GM18507 (cell line): ENCODE results near the gene CHIC1.
"Not testable (repeated sequence)": the region's sequence is repeated elsewhere in the genome, so short reads cannot be mapped to it uniquely, and the experiment has no call there.

Experiments used
- DNase-seq: peaks from one replicate; pipeline ENCODE4 v3.0.0; 2011; ENCODE audit warnings: low read depth; ENCODE audit not compliant: insufficient read length; ENCODE audit errors: extremely low spot score
- FAIRE-seq: peaks from 2 replicates; lab custom pipeline; 2011; peaks lifted over from hg19 to GRCh38; lab: Jason Lieb, UNC

CHIC1 gene

GRCh38 chrX:73683236-73683859 lies 120.4 kb downstream of the CHIC1 start:
- no peak for DNase-seq

DNA sequence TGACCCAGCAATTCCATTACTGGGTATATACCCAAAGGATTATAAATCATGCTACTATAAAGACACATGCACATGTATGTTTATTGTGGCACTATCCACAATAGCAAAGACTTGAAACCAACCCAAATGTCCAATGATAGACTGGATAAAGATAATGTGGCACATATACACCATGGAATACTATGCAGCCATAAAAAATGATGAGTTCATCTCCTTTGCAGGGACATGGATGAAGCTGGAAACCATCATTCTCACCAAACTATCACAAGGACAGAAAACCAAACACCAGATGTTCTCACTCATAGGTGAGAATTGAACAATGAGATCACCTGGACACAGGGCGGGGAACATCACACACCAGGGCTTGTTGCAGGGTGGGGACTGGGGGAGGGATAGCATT lies 144.0 kb downstream of the CHIC1 start:
- DNase-seq, FAIRE-seq: not testable (repeated sequence)

More at GRCh38 chrX:73683236-73683859, 120.4 kb downstream of the CHIC1 start:
- no peak for FAIRE-seq

DNA sequence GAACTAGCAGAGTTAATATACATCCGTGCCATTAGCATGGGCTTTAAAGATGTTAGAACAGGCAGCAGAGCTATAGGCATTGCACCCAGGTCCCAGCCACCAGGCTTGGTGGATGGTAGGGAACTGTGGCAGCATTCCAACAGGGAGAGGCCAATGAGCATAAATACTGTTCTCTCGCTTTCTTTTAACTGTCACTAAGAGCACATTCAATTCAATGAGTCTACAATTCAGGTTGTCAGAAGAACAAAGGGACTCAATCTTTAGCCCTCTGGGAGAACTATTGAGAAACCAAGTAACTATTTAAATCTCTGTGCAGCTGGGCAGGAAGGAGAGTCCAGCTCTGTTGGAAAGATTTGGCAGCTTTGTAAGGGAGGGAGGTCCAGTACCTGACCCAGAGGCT lies 165.6 kb downstream of the CHIC1 start:
- no peak for FAIRE-seq
- DNase-seq = no peak
